ENCODE data around the gene ZNF579.

The ZNF579 gene

GRCh38 chr19:55622242-55622969 lies 41.8 kb upstream of the ZNF579 start:
- no peak for DNase-seq (ENCODE audit: low read depth, low spot score)
- TF ChIP-seq YY1 (IDR thresholded peaks at IDR 0.05; ENCODE audit: insufficient read depth, insufficient read length) (no peak), ZNF274 (IDR thresholded peaks at IDR 0.05; ENCODE audit: low read depth, low read length) (no peak), SUZ12 (IDR thresholded peaks at IDR 0.05; ENCODE audit: extremely low read depth, insufficient read depth, insufficient read length) (no peak)
- Histone ChIP-seq H3K4me1 (ENCODE audit: insufficient read depth, insufficient read length) (no peaks in the 10 kb centered on the region), H3K4me3 (ENCODE audit: insufficient read length, low read depth) (no peak overlapping the region), H3K27me3 (ENCODE audit: insufficient read depth, insufficient read length) (no peaks in the 10 kb centered on the region), H3K9me3 (ENCODE audit: insufficient read depth, low read length) (no peaks in the 10 kb centered on the region), H3K36me3 (ENCODE audit: insufficient read depth, insufficient read length, low read length) (peaks cover 20% of the 10 kb centered on the region), H3K9ac (ENCODE audit: insufficient read length, low read depth) (no peak overlapping the region)

GRCh38 chr19:55621673-55622231 lies 41.1 kb upstream of the ZNF579 start:
- no peak overlapping the region for H3K4me3 ChIP-seq (ENCODE audit: insufficient read length, low read depth)
- H3K36me3 ChIP-seq (ENCODE audit: insufficient read depth, insufficient read length, low read length), result peaks cover 25% of the 10 kb centered on the region
- no peaks in the 10 kb centered on the region for H3K4me1 ChIP-seq (ENCODE audit: insufficient read depth, insufficient read length)
- TF ChIP-seq SUZ12 (IDR thresholded peaks at IDR 0.05; ENCODE audit: extremely low read depth, insufficient read depth, insufficient read length) (no peak), YY1 (IDR thresholded peaks at IDR 0.05; ENCODE audit: insufficient read depth, insufficient read length) (no peak), ZNF274 (IDR thresholded peaks at IDR 0.05; ENCODE audit: low read depth, low read length) (no peak)
- H3K27me3 ChIP-seq (ENCODE audit: insufficient read depth, insufficient read length), result no peaks in the 10 kb centered on the region
- H3K9ac ChIP-seq (ENCODE audit: insufficient read length, low read depth), result no peak overlapping the region
- no peaks in the 10 kb centered on the region for H3K9me3 ChIP-seq (ENCODE audit: insufficient read depth, low read length)
- no peak for DNase-seq (ENCODE audit: low read depth, low spot score)

GRCh38 chr19:55621205-55621672 lies 40.6 kb upstream of the ZNF579 start:
- no peak overlapping the region for H3K9ac ChIP-seq (ENCODE audit: insufficient read length, low read depth)
- peaks cover 30% of the 10 kb centered on the region for H3K36me3 ChIP-seq (ENCODE audit: insufficient read depth, insufficient read length, low read length)
- H3K4me1 ChIP-seq (ENCODE audit: insufficient read depth, insufficient read length), result no peaks in the 10 kb centered on the region
- TF ChIP-seq YY1 (IDR thresholded peaks at IDR 0.05; ENCODE audit: insufficient read depth, insufficient read length) (no peak), ZNF274 (IDR thresholded peaks at IDR 0.05; ENCODE audit: low read depth, low read length) (no peak), SUZ12 (IDR thresholded peaks at IDR 0.05; ENCODE audit: extremely low read depth, insufficient read depth, insufficient read length) (no peak)
- no peak overlapping the region for H3K4me3 ChIP-seq (ENCODE audit: insufficient read length, low read depth)
- no peaks in the 10 kb centered on the region for H3K27me3 ChIP-seq (ENCODE audit: insufficient read depth, insufficient read length)
- DNase-seq (ENCODE audit: low read depth, low spot score), result no peak
- no peaks in the 10 kb centered on the region for H3K9me3 ChIP-seq (ENCODE audit: insufficient read depth, low read length)

- Histone ChIP-seq H3K27me3 (ENCODE audit: insufficient read depth, insufficient read length) (no peaks in the 10 kb centered on the region), H3K9ac (ENCODE audit: insufficient read length, low read depth) (no peak overlapping the region), H3K4me3 (ENCODE audit: insufficient read length, low read depth) (no peak overlapping the region), H3K36me3 (ENCODE audit: insufficient read depth, insufficient read length, low read length) (peaks cover 35% of the 10 kb centered on the region), H3K9me3 (ENCODE audit: insufficient read depth, low read length) (no peaks in the 10 kb centered on the region), H3K4me1 (ENCODE audit: insufficient read depth, insufficient read length) (no peaks in the 10 kb centered on the region)
- TF ChIP-seq ZNF274 (IDR thresholded peaks at IDR 0.05; ENCODE audit: low read depth, low read length) (no peak), SUZ12 (IDR thresholded peaks at IDR 0.05; ENCODE audit: extremely low read depth, insufficient read depth, insufficient read length) (no peak), YY1 (IDR thresholded peaks at IDR 0.05; ENCODE audit: insufficient read depth, insufficient read length) (no peak)
- DNase-seq (ENCODE audit: low read depth, low spot score), result no peak
Observed at GRCh38 chr19:55620410-55621204, 40.0 kb upstream of the ZNF579 start.

- no peak for TF ChIP-seq SUZ12 (IDR thresholded peaks at IDR 0.05; ENCODE audit: extremely low read depth, insufficient read depth, insufficient read length)
- no peak for TF ChIP-seq ZNF274 (IDR thresholded peaks at IDR 0.05; ENCODE audit: low read depth, low read length)
- no peak for TF ChIP-seq YY1 (IDR thresholded peaks at IDR 0.05; ENCODE audit: insufficient read depth, insufficient read length)
- no peak for DNase-seq (ENCODE audit: low read depth, low spot score)
- Histone ChIP-seq H3K27me3 (ENCODE audit: insufficient read depth, insufficient read length) (no peaks in the 10 kb centered on the region), H3K9ac (ENCODE audit: insufficient read length, low read depth) (no peak overlapping the region), H3K4me1 (ENCODE audit: insufficient read depth, insufficient read length) (no peaks in the 10 kb centered on the region), H3K9me3 (ENCODE audit: insufficient read depth, low read length) (no peaks in the 10 kb centered on the region), H3K4me3 (ENCODE audit: insufficient read length, low read depth) (no peak overlapping the region), H3K36me3 (ENCODE audit: insufficient read depth, insufficient read length, low read length) (peaks cover 46% of the 10 kb centered on the region)
Observed at GRCh38 chr19:55619286-55619685, 38.6 kb upstream of the ZNF579 start.

- DNase-seq (ENCODE audit: low read depth, low spot score), result no peak
- peaks cover 48% of the 10 kb centered on the region for H3K36me3 ChIP-seq (ENCODE audit: insufficient read depth, insufficient read length, low read length)
- H3K4me1 ChIP-seq (ENCODE audit: insufficient read depth, insufficient read length), result no peaks in the 10 kb centered on the region
- H3K27me3 ChIP-seq (ENCODE audit: insufficient read depth, insufficient read length), result no peaks in the 10 kb centered on the region
- TF ChIP-seq ZNF274 (IDR thresholded peaks at IDR 0.05; ENCODE audit: low read depth, low read length) (no peak), YY1 (IDR thresholded peaks at IDR 0.05; ENCODE audit: insufficient read depth, insufficient read length) (no peak), SUZ12 (IDR thresholded peaks at IDR 0.05; ENCODE audit: extremely low read depth, insufficient read depth, insufficient read length) (no peak)
- H3K4me3 ChIP-seq (ENCODE audit: insufficient read length, low read depth), result no peak overlapping the region
- no peak overlapping the region for H3K9ac ChIP-seq (ENCODE audit: insufficient read length, low read depth)
- H3K9me3 ChIP-seq (ENCODE audit: insufficient read depth, low read length), result no peaks in the 10 kb centered on the region
Observed at GRCh38 chr19:55618426-55618825, 37.8 kb upstream of the ZNF579 start.

GRCh38 chr19:55617426-55617825 lies 36.8 kb upstream of the ZNF579 start:
- Histone ChIP-seq H3K27me3 (ENCODE audit: insufficient read depth, insufficient read length) (no peaks in the 10 kb centered on the region), H3K4me1 (ENCODE audit: insufficient read depth, insufficient read length) (no peaks in the 10 kb centered on the region), H3K36me3 (ENCODE audit: insufficient read depth, insufficient read length, low read length) (peaks cover 48% of the 10 kb centered on the region), H3K9ac (ENCODE audit: insufficient read length, low read depth) (no peak overlapping the region), H3K9me3 (ENCODE audit: insufficient read depth, low read length) (no peaks in the 10 kb centered on the region), H3K4me3 (ENCODE audit: insufficient read length, low read depth) (no peak overlapping the region)
- DNase-seq (ENCODE audit: low read depth, low spot score), result no peak
- TF ChIP-seq YY1 (IDR thresholded peaks at IDR 0.05; ENCODE audit: insufficient read depth, insufficient read length), result no peak
- TF ChIP-seq SUZ12 (IDR thresholded peaks at IDR 0.05; ENCODE audit: extremely low read depth, insufficient read depth, insufficient read length), result no peak
- no peak for TF ChIP-seq ZNF274 (IDR thresholded peaks at IDR 0.05; ENCODE audit: low read depth, low read length)

All from NT2/D1 (cell line).